Upper lobe of right lung (tissue), 1 donor: ENCODE data around the gene SLIT2. TPM values are rescaled to one million over a fixed set of nuclear protein-coding genes. Genes with fewer than 3 reads are reported as not detected.

ENCODE experiments used
- ATAC-seq: fragments of 200-7000 bp; cut with Tn5 transposase; one replicate; pipeline ENCODE4 v1.9.1; 2020; ENCODE audit warnings: mild to moderate bottlenecking, moderate library complexity
- DNase-seq: peaks from one replicate; pipeline ENCODE4 v3.0.0-alpha.2; 2020
- H3K27ac ChIP-seq: fragments of 200-600 bp; one replicate; pipeline ENCODE4 v1.8.0; 2022
- H3K27me3 ChIP-seq: fragments of 200-600 bp; one replicate; pipeline ENCODE4 v1.8.0; 2022; ENCODE audit warnings: mild to moderate bottlenecking
- H3K36me3 ChIP-seq: fragments of 200-600 bp; one replicate; pipeline ENCODE4 v1.8.0; 2022
- H3K4me1 ChIP-seq: fragments of 200-600 bp; one replicate; pipeline ENCODE4 v1.8.0; 2022
- H3K4me3 ChIP-seq: fragments of 200-600 bp; one replicate; pipeline ENCODE4 v1.8.0; 2022; ENCODE audit warnings: mild to moderate bottlenecking
- H3K9me3 ChIP-seq: fragments of 200-600 bp; one replicate; pipeline ENCODE4 v1.8.0; 2022
- CTCF ChIP-seq: fragments of 200-600 bp; IDR thresholded peaks from one replicate; pipeline ENCODE4 v1.8.0; 2022; ENCODE audit warnings: antibody characterized with exemption
- intact Hi-C: fragments of 100-400 bp; cut with DNase I; formaldehyde crosslinking; loops from one replicate; pipeline ENCODE4 v1.11.0; 2022
- total RNA-seq: library from RNA; stranded (reverse); fragmentation: NEBNext Ultra II Directional; extraction: Animal tissue kit (Norgen Biotek cat#: 25700); gene quantifications from one replicate; pipeline ENCODE4 v1.2.1, GENCODE V29; 2021
- donor health status: DM: no; HTN: yes; CAD: no; lungs with severe emphysema.

The SLIT2 gene
- total RNA-seq, 1 donor from 2014 or later: 181 TPM

GRCh38 chr4:20301161-20301560, 49.5 kb downstream of the SLIT2 start:
- no peaks in the 10 kb centered on the region for H3K36me3 ChIP-seq
- intact Hi-C loops: no loop called here

More at GRCh38 chr4:20301161-20301560, 49.5 kb downstream of the SLIT2 start:
- Histone ChIP-seq H3K4me1 (no peaks in the 10 kb centered on the region), H3K4me3 (no peak overlapping the region), H3K27ac (no peak overlapping the region), H3K9me3 (no peaks in the 10 kb centered on the region), H3K27me3 (no peaks in the 10 kb centered on the region)
- DNase-seq (no peak), ATAC-seq (no peak)
- TF ChIP-seq CTCF: no peak
